MM.1S (cell line): ENCODE data around the gene SEZ6L.

ENCODE experiments used
- DNase-seq: peaks from one replicate; pipeline ENCODE4 v3.0.0-alpha.2; 2015
- H2AFZ ChIP-seq: fragments of 300-600 bp; sonication (generic); 2 replicates; pipeline ENCODE4 v1.6.0; 2016; ENCODE audit warnings: antibody characterized with exemption, low read length
- H3F3A ChIP-seq: fragments of 300-600 bp; sonication (generic); 2 replicates; pipeline ENCODE4 v1.6.1; 2016; ENCODE audit warnings: mild to moderate bottlenecking, antibody characterized with exemption, low read length, moderate library complexity, mixed read lengths; ENCODE audit not compliant: insufficient read depth
- H3K27ac ChIP-seq: fragments of 300-600 bp; sonication (generic); 2 replicates; pipeline ENCODE4 v1.5.1; 2016; ENCODE audit warnings: mild to moderate bottlenecking, low read length
- H3K27me3 ChIP-seq: fragments of 300-600 bp; sonication (generic); replicated peaks from 2 replicates; pipeline ENCODE4 v1.6.0; 2016; ENCODE audit warnings: low read length; ENCODE audit not compliant: insufficient read depth
- H3K36me3 ChIP-seq: fragments of 300-600 bp; sonication (generic); replicated peaks from 2 replicates; pipeline ENCODE4 v1.6.1; 2016; ENCODE audit warnings: mild to moderate bottlenecking, low read length, mixed read lengths; ENCODE audit not compliant: insufficient read depth
- H3K4me1 ChIP-seq: fragments of 300-600 bp; sonication (generic); 2 replicates; pipeline ENCODE4 v1.6.1; 2016; ENCODE audit warnings: low read length, mixed read lengths
- H3K4me2 ChIP-seq: fragments of 300-600 bp; sonication (generic); 2 replicates; pipeline ENCODE4 v1.6.0; 2016; ENCODE audit warnings: low read depth, low read length
- H3K4me3 ChIP-seq: fragments of 300-600 bp; sonication (generic); 2 replicates; pipeline ENCODE4 v1.5.1; 2016; ENCODE audit warnings: low read length, mixed read lengths
- H3K79me2 ChIP-seq: fragments of 300-600 bp; sonication (generic); 2 replicates; pipeline ENCODE4 v1.6.1; 2016; ENCODE audit warnings: mixed run types, low read length, mixed read lengths
- H3K9ac ChIP-seq: fragments of 300-600 bp; sonication (generic); 2 replicates; pipeline ENCODE4 v1.6.1; 2016; ENCODE audit warnings: low read length, mixed read lengths
- H3K9me2 ChIP-seq: fragments of 300-600 bp; sonication (generic); replicated peaks from 2 replicates; pipeline ENCODE4 v1.6.1; 2016; ENCODE audit warnings: mild to moderate bottlenecking, low read length, mixed read lengths; ENCODE audit not compliant: insufficient read depth
- H3K9me3 ChIP-seq: fragments of 300-600 bp; sonication (generic); replicated peaks from 2 replicates; pipeline ENCODE4 v1.6.1; 2016; ENCODE audit warnings: mild to moderate bottlenecking, low read length, mixed read lengths; ENCODE audit not compliant: insufficient read depth
- H4K20me1 ChIP-seq: fragments of 300-600 bp; sonication (generic); 2 replicates; pipeline ENCODE4 v1.6.1; 2016; ENCODE audit warnings: mild to moderate bottlenecking, low read length, moderate library complexity, mixed read lengths; ENCODE audit not compliant: insufficient read depth
- EZH2 ChIP-seq: fragments of 300-600 bp; sonication (generic); optimal IDR thresholded peaks from 2 replicates; pipeline ENCODE3; 2017; ENCODE audit warnings: low read depth, mild to moderate bottlenecking, antibody characterized with exemption, low read length, mixed read lengths
- EZH2phosphoT487 ChIP-seq: fragments of 300-600 bp; sonication (generic); IDR thresholded peaks from 2 replicates; pipeline ENCODE4 v1.6.1; 2018; ENCODE audit warnings: antibody characterized with exemption, low read length
- TF ChIP-seq, protein P1 (sequence below): fragments of 300-600 bp; sonication (generic); IDR thresholded peaks from 2 replicates; pipeline ENCODE4 v1.5.1; 2016; ENCODE audit warnings: antibody characterized with exemption, low read length, mixed read lengths

SEZ6L gene

GRCh38 chr22:26359156-26359555 is 189.9 kb downstream of the SEZ6L start:
- no peak overlapping the region for H3K4me3 ChIP-seq

DNA sequence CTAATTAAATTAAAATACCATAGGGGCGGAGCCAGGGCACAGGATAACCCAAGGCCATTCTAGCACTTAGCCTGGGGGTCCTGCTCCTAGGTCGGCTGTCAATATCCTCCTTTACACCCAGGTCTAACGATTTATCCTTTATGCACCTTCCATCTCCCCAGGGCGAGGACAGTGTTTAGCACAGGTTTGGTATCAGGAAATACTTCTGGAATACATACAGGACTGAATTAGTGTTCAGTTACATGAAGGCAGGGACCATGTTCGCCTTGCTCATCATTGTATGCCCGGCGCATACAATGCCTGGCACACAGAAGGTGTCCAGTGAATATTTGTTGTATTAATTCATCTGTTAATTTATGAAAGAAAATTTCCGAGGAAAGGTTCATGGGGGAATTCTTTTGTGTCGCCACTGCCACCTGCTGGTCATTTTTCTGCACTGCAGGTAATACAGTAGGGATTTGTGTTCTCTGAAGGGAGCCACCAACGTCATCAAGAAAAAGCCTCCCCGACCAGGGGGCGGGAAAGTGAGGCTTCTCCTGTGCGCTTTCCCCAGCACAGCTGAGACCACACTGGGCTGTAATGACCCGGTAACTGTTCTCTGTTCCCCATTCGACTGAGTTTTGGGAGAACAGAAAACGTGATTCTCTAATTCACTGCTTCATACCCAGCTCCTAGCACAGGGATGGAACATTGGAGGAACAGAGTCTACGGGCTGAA is 191.1 kb downstream of the SEZ6L start:
- no peaks in the 10 kb centered on the region for H3K9me3 ChIP-seq
- no peak overlapping the region for H3K9ac ChIP-seq
- no peaks in the 10 kb centered on the region for H3K4me1 ChIP-seq
- H3K36me3 ChIP-seq = no peaks in the 10 kb centered on the region
- no peak for TF ChIP-seq EZH2phosphoT487
- TF ChIP-seq, protein P1, sequence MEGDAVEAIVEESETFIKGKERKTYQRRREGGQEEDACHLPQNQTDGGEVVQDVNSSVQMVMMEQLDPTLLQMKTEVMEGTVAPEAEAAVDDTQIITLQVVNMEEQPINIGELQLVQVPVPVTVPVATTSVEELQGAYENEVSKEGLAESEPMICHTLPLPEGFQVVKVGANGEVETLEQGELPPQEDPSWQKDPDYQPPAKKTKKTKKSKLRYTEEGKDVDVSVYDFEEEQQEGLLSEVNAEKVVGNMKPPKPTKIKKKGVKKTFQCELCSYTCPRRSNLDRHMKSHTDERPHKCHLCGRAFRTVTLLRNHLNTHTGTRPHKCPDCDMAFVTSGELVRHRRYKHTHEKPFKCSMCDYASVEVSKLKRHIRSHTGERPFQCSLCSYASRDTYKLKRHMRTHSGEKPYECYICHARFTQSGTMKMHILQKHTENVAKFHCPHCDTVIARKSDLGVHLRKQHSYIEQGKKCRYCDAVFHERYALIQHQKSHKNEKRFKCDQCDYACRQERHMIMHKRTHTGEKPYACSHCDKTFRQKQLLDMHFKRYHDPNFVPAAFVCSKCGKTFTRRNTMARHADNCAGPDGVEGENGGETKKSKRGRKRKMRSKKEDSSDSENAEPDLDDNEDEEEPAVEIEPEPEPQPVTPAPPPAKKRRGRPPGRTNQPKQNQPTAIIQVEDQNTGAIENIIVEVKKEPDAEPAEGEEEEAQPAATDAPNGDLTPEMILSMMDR = peak; percentile 91
- no peak for TF ChIP-seq EZH2
- no peaks in the 10 kb centered on the region for H3K9me2 ChIP-seq
- no peaks in the 10 kb centered on the region for H3K79me2 ChIP-seq
- H3K27me3 ChIP-seq = peaks cover 32% of the 10 kb centered on the region
- peak; percentile 65 for DNase-seq
- H3K4me3 ChIP-seq = peak overlapping the region; percentile 49
- no peaks in the 10 kb centered on the region for H3F3A ChIP-seq
- H2AFZ ChIP-seq = peak overlapping the region; percentile 65
- peak overlapping the region; percentile 94 for H3K4me2 ChIP-seq
- no peak overlapping the region for H3K27ac ChIP-seq
- no peaks in the 10 kb centered on the region for H4K20me1 ChIP-seq

More at GRCh38 chr22:26359156-26359555, 189.9 kb downstream of the SEZ6L start:
- H3K36me3 ChIP-seq = no peaks in the 10 kb centered on the region
- H3K9ac ChIP-seq = no peak overlapping the region
- no peaks in the 10 kb centered on the region for H3F3A ChIP-seq
- no peaks in the 10 kb centered on the region for H3K9me3 ChIP-seq
- TF ChIP-seq, protein P1 = no peak
- TF ChIP-seq EZH2 = no peak
- TF ChIP-seq EZH2phosphoT487 = no peak
- peaks cover 40% of the 10 kb centered on the region for H3K27me3 ChIP-seq
- H3K4me2 ChIP-seq = no peak overlapping the region
- H3K79me2 ChIP-seq = no peaks in the 10 kb centered on the region
- no peaks in the 10 kb centered on the region for H4K20me1 ChIP-seq
- no peak for DNase-seq
- H2AFZ ChIP-seq = no peak overlapping the region
- H3K4me1 ChIP-seq = no peaks in the 10 kb centered on the region
- H3K9me2 ChIP-seq = no peaks in the 10 kb centered on the region
- H3K27ac ChIP-seq = no peak overlapping the region

DNA sequence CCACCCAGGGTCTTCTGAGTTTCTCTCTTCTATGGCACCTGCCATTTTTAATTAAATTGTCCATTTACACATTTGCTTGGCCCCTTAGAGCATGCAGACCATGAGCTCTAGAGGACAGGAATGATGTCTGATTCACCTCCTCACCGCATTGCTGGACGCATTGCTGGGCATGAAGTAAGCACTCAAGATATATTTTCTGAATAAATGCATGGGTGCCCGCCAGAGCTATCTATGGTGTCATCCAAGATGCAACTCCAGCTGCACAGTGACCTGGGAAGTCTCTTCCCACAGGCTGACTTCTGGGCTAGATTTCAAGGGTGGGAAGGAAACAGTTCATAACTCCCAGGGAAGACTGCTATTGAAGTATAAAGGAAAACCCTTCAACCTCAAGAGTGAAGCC is 193.2 kb downstream of the SEZ6L start:
- Histone ChIP-seq H3K4me3 (no peak overlapping the region), H3K9me2 (no peaks in the 10 kb centered on the region), H2AFZ (no peak overlapping the region), H3K9ac (no peak overlapping the region), H3K27me3 (peaks cover 31% of the 10 kb centered on the region), H4K20me1 (no peaks in the 10 kb centered on the region), H3K27ac (no peak overlapping the region), H3F3A (no peaks in the 10 kb centered on the region), H3K36me3 (no peaks in the 10 kb centered on the region), H3K4me2 (no peak overlapping the region), H3K4me1 (no peaks in the 10 kb centered on the region), H3K9me3 (no peaks in the 10 kb centered on the region), H3K79me2 (no peaks in the 10 kb centered on the region)
- DNase-seq = no peak
- TF ChIP-seq EZH2 = no peak
- TF ChIP-seq EZH2phosphoT487 = no peak
- TF ChIP-seq, protein P1 = no peak
